IMR-90 (cell line): ENCODE measurements around the gene PCDHA8. TPM values are rescaled to one million over a fixed set of nuclear protein-coding genes. Genes with fewer than 3 reads are reported as not detected.

Experiments
- ATAC-seq: fragments of 200-7000 bp; cut with Tn5 transposase; 2 replicates; pipeline ENCODE4 v1.9.1; 2020; ENCODE audit warnings: low read depth, mild to moderate bottlenecking, moderate library complexity
- BruUV-seq: library from RNA; stranded (reverse); fragments of 400-500 nt; replicated peaks from 2 replicates; lab custom pipeline; 2021; lab: Mats Ljungman, UMichigan
- CTCF ChIA-PET: fragments of 300-600 bp; formaldehyde crosslinking; extraction: SDS; loops from one replicate; lab custom pipeline; 2021; ENCODE audit warnings: antibody characterized with exemption; lab: Yijun Ruan, JAX
- POLR2A ChIA-PET: fragments of 300-600 bp; sonication (Branson Sonifier 250); formaldehyde crosslinking; loops from one replicate; lab custom pipeline; 2022; ENCODE audit warnings: antibody characterized with exemption; ENCODE audit not compliant: unreplicated experiment; lab: Charles Lee
- DNase-seq: peaks from one replicate; pipeline ENCODE4 v3.0.0; 2013
- H2AFZ ChIP-seq: replicated peaks from 2 replicates; pipeline ENCODE3; 2013; ENCODE audit warnings: low read length, mild to moderate bottlenecking; ENCODE audit not compliant: poor library complexity
- H2AK5ac ChIP-seq: 2 replicates; pipeline ENCODE4 v1.6.1; 2013; ENCODE audit warnings: low read depth, low read length, inconsistent platforms
- H2AK9ac ChIP-seq: replicated peaks from 2 replicates; pipeline ENCODE3; 2013; ENCODE audit warnings: mild to moderate bottlenecking, low read depth, low read length, moderate library complexity; ENCODE audit not compliant: poor library complexity
- H2BK120ac ChIP-seq: 2 replicates; pipeline ENCODE4 v1.6.1; 2013; ENCODE audit warnings: low read depth, low read length, inconsistent platforms
- H2BK15ac ChIP-seq: 3 replicates; pipeline ENCODE4 v1.6.1; 2013; ENCODE audit warnings: low read depth, low read length, inconsistent platforms
- H2BK20ac ChIP-seq: 2 replicates; pipeline ENCODE4 v1.6.1; 2013; ENCODE audit warnings: low read depth, mild to moderate bottlenecking, inconsistent platforms, low read length, moderate library complexity
- H2BK5ac ChIP-seq: 2 replicates; pipeline ENCODE4 v1.6.1; 2013; ENCODE audit warnings: mild to moderate bottlenecking, low read depth, low read length, inconsistent platforms; ENCODE audit not compliant: poor library complexity, severe bottlenecking
- H3K14ac ChIP-seq: replicated peaks from 2 replicates; pipeline ENCODE4 v1.6.1; 2013; ENCODE audit warnings: low read depth, low read length, inconsistent platforms
- H3K18ac ChIP-seq: 2 replicates; pipeline ENCODE4 v1.6.1; 2013; ENCODE audit warnings: low read depth, low read length, control low read depth
- H3K23ac ChIP-seq: 2 replicates; pipeline ENCODE4 v1.6.1; 2013; ENCODE audit warnings: low read depth, low read length, inconsistent platforms
- H3K27ac ChIP-seq: 2 replicates; pipeline ENCODE4 v1.5.1; 2013; ENCODE audit warnings: mild to moderate bottlenecking, control low read depth, low read length; ENCODE audit not compliant: insufficient read depth
- H3K27me3 ChIP-seq: 2 replicates; pipeline ENCODE4 v1.6.1; 2013; ENCODE audit warnings: low read length; ENCODE audit not compliant: control insufficient read depth, insufficient read depth
- H3K36me3 ChIP-seq: 2 replicates; pipeline ENCODE4 v1.6.1; 2013; ENCODE audit warnings: low read length, mixed read lengths; ENCODE audit not compliant: control insufficient read depth, insufficient read depth
- H3K4ac ChIP-seq: 2 replicates; pipeline ENCODE4 v1.6.1; 2013; ENCODE audit warnings: low read depth, low read length, inconsistent platforms
- H3K4me1 ChIP-seq: 2 replicates; pipeline ENCODE4 v1.6.1; 2013; ENCODE audit warnings: low read length, mixed read lengths; ENCODE audit not compliant: control insufficient read depth, insufficient read depth
- H3K4me2 ChIP-seq: 2 replicates; pipeline ENCODE4 v1.6.1; 2013; ENCODE audit warnings: low read depth, mild to moderate bottlenecking, control low read depth, low read length, moderate library complexity
- H3K4me3 ChIP-seq: 2 replicates; pipeline ENCODE4 v1.5.1; 2013; ENCODE audit warnings: low read depth, mild to moderate bottlenecking, control low read depth, low read length, moderate library complexity; ENCODE audit not compliant: insufficient read depth
- H3K56ac ChIP-seq: 2 replicates; pipeline ENCODE4 v1.6.1; 2013; ENCODE audit warnings: low read length, inconsistent platforms; ENCODE audit not compliant: insufficient read depth; ENCODE audit errors: extremely low read depth
- H3K79me1 ChIP-seq, 2 experiments: 2 replicates each; pipeline ENCODE4 v1.6.1; 2013; ENCODE audit warnings: low read length in 2 of 2, inconsistent platforms in 1 of 2, low read depth in 1 of 2
- H3K9ac ChIP-seq: 2 replicates; pipeline ENCODE4 v1.6.1; 2013; ENCODE audit warnings: low read depth, low read length, control low read depth
- H3K9me1 ChIP-seq: 2 replicates; pipeline ENCODE4 v1.6.1; 2013; ENCODE audit warnings: low read length, inconsistent platforms; ENCODE audit not compliant: insufficient read depth
- H3K9me3 ChIP-seq: 2 replicates; pipeline ENCODE4 v1.6.1; 2013; ENCODE audit warnings: low read length; ENCODE audit not compliant: control insufficient read depth, insufficient read depth
- H4K20me1 ChIP-seq: 2 replicates; pipeline ENCODE4 v1.6.1; 2013; ENCODE audit warnings: low read length, inconsistent platforms; ENCODE audit not compliant: insufficient read depth
- H4K5ac ChIP-seq: 2 replicates; pipeline ENCODE4 v1.6.1; 2013; ENCODE audit warnings: mild to moderate bottlenecking, low read depth, low read length, control low read depth
- H4K8ac ChIP-seq, 2 experiments: 2 replicates each; pipeline ENCODE4 v1.6.1; 2013; ENCODE audit warnings: low read depth in 2 of 2, low read length in 2 of 2, control low read depth in 1 of 2, inconsistent platforms in 1 of 2
- H4K91ac ChIP-seq: 2 replicates; pipeline ENCODE4 v1.6.1; 2013; ENCODE audit warnings: low read depth, low read length, inconsistent platforms; ENCODE audit not compliant: insufficient read depth
- BHLHE40 ChIP-seq: fragments of 150-350 bp; IDR thresholded peaks from 2 replicates; pipeline ENCODE4 v1.6.1; 2016; ENCODE audit warnings: mild to moderate bottlenecking, low read depth, low read length
- CEBPB ChIP-seq: IDR thresholded peaks from 2 replicates; pipeline ENCODE4 v1.6.1; 2012; ENCODE audit warnings: low read depth, low read length, improper control_type of control experiment
- CHD1 ChIP-seq: IDR thresholded peaks from 2 replicates; pipeline ENCODE4 v1.6.1; 2012; ENCODE audit warnings: low read depth, low read length, improper control_type of control experiment
- FOS ChIP-seq: fragments of 150-350 bp; IDR thresholded peaks from 2 replicates; pipeline ENCODE4 v1.6.1; 2016; ENCODE audit warnings: low read depth, low read length
- MAFK ChIP-seq: IDR thresholded peaks from 2 replicates; pipeline ENCODE4 v1.6.1; 2012; ENCODE audit warnings: low read depth, low read length, improper control_type of control experiment
- MXI1 ChIP-seq: IDR thresholded peaks from 2 replicates; pipeline ENCODE4 v1.6.1; 2012; ENCODE audit warnings: low read depth, mild to moderate bottlenecking, low read length, moderate library complexity, borderline replicate concordance
- NFE2L2 ChIP-seq: fragments of 150-350 bp; IDR thresholded peaks from 2 replicates; pipeline ENCODE4 v1.6.1; 2016; ENCODE audit warnings: low read depth, mild to moderate bottlenecking, low read length
- POLR2A ChIP-seq: IDR thresholded peaks from 2 replicates; pipeline ENCODE4 v1.6.1; 2012; ENCODE audit warnings: mild to moderate bottlenecking, low read depth, low read length
- RAD21 ChIP-seq: IDR thresholded peaks from 2 replicates; pipeline ENCODE4 v1.6.1; 2012; ENCODE audit warnings: low read length, improper control_type of control experiment
- RFX5 ChIP-seq: IDR thresholded peaks from 2 replicates; pipeline ENCODE4 v1.8.0; 2012; ENCODE audit warnings: low read depth, mild to moderate bottlenecking, low read length, moderate library complexity
- SMC3 ChIP-seq: fragments of 150-350 bp; IDR thresholded peaks from 2 replicates; pipeline ENCODE4 v1.6.1; 2016; ENCODE audit warnings: low read depth, mild to moderate bottlenecking, antibody characterized with exemption, low read length, moderate library complexity
- USF2 ChIP-seq: fragments of 150-350 bp; IDR thresholded peaks from 2 replicates; pipeline ENCODE4 v1.6.1; 2017; ENCODE audit warnings: mild to moderate bottlenecking, antibody characterized with exemption, low read length, low read depth
- WGBS, 2 experiments: methylation state at CpG; one replicate each; pipeline versions ENCODE4 v1.1.5 to v1.1.7; 2013; ENCODE audit warnings: missing lambda C conversion rate in 2 of 2; ENCODE audit not compliant: insufficient read length in 1 of 2; ENCODE audit errors: extremely low coverage in 2 of 2; 5-methylcytosine and 5-hydroxymethylcytosine counted together
- dilution Hi-C: fragments of 300-500 bp; cut with HindIII; formaldehyde crosslinking; loops from one replicate; pipeline ENCODE4 v1.14.3; 2018; ENCODE audit warnings: low sequenced_read_pairs; ENCODE audit not compliant: unreplicated experiment
- in situ Hi-C: fragments of 300-500 bp; cut with MboI; formaldehyde crosslinking; loops from 3 replicates; pipeline ENCODE4 v1.14.3; 2019; ENCODE audit warnings: low sequenced_read_pairs, inconsistent platforms, mixed read lengths
- intact Hi-C: fragments of 100-400 bp; cut with micrococcal nuclease; formaldehyde crosslinking; loops from 2 replicates; pipeline ENCODE4 v1.10.0; 2022
- polyA plus RNA-seq, 3 experiments: library from polyadenylated mRNA; depleted of rRNA; stranded (reverse); fragments of >200 nt; gene quantifications; 2 replicates each; pipeline ENCODE4 v1.2.3, GENCODE V29; 2012; ENCODE audit warnings: low replicate concordance in 1 of 3
- total RNA-seq: library from RNA; depleted of rRNA; stranded (reverse); fragments of >200 nt; gene quantifications from 2 replicates; pipeline ENCODE4 v1.2.3, GENCODE V29; 2012
- TF ChIP-seq, protein P1 (sequence below): conservative IDR thresholded peaks from 2 replicates; pipeline ENCODE4 v1.5.1; 2012; ENCODE audit warnings: mild to moderate bottlenecking, low read depth, low read length, improper control_type of control experiment
- TF ChIP-seq, protein P2 (sequence below): fragments of 150-350 bp; IDR thresholded peaks from 2 replicates; pipeline ENCODE4 v1.6.1; 2016; ENCODE audit warnings: low read depth, mild to moderate bottlenecking, low read length, moderate library complexity, borderline replicate concordance

Gene PCDHA8
- total and polyA plus RNA-seq, 2 of the 4 experiments (the other 2 are of a cell fraction) = under 0.01 to 0.02 TPM

GRCh38 chr5:140857177-140857986 lies 16.4 kb downstream of the PCDHA8 start:
- intact Hi-C loops (no loop called here), dilution Hi-C loops (no loop called here), in situ Hi-C loops (no loop called here)
- Histone ChIP-seq H3K18ac (no peak overlapping the region), H3K4me2 (no peak overlapping the region), H3K9me1 (no peaks in the 10 kb centered on the region), H3K79me1 (no peaks in the 10 kb centered on the region), H3K4ac (no peak overlapping the region), H3K9ac (no peak overlapping the region), H4K20me1 (no peaks in the 10 kb centered on the region), H2BK120ac (no peak overlapping the region), H3K14ac (no peak overlapping the region), H2BK20ac (no peak overlapping the region), H3K27ac (no peak overlapping the region), H2BK5ac (no peak overlapping the region), H2AFZ (no peak overlapping the region), H3K27me3 (no peaks in the 10 kb centered on the region), H2BK15ac (no peak overlapping the region), H4K5ac (no peak overlapping the region), H3K56ac (no peak overlapping the region), H2AK9ac (no peak overlapping the region), H3K23ac (no peak overlapping the region), H3K4me3 (no peak overlapping the region), H4K8ac (no peak overlapping the region), H3K36me3 (no peaks in the 10 kb centered on the region), H2AK5ac (no peak overlapping the region), H3K9me3 (peaks cover 29% of the 10 kb centered on the region), H3K4me1 (no peaks in the 10 kb centered on the region), H4K91ac (no peak overlapping the region)
- ChIA-PET CTCF (no interaction called here), POLR2A (no interaction called here)
- ATAC-seq = no peak
- no peak for TF ChIP-seq RFX5
- no peak for TF ChIP-seq RAD21
- TF ChIP-seq, protein P1, sequence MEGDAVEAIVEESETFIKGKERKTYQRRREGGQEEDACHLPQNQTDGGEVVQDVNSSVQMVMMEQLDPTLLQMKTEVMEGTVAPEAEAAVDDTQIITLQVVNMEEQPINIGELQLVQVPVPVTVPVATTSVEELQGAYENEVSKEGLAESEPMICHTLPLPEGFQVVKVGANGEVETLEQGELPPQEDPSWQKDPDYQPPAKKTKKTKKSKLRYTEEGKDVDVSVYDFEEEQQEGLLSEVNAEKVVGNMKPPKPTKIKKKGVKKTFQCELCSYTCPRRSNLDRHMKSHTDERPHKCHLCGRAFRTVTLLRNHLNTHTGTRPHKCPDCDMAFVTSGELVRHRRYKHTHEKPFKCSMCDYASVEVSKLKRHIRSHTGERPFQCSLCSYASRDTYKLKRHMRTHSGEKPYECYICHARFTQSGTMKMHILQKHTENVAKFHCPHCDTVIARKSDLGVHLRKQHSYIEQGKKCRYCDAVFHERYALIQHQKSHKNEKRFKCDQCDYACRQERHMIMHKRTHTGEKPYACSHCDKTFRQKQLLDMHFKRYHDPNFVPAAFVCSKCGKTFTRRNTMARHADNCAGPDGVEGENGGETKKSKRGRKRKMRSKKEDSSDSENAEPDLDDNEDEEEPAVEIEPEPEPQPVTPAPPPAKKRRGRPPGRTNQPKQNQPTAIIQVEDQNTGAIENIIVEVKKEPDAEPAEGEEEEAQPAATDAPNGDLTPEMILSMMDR = no peak
- no peak for TF ChIP-seq FOS
- TF ChIP-seq MXI1 = no peak
- TF ChIP-seq, protein P2, sequence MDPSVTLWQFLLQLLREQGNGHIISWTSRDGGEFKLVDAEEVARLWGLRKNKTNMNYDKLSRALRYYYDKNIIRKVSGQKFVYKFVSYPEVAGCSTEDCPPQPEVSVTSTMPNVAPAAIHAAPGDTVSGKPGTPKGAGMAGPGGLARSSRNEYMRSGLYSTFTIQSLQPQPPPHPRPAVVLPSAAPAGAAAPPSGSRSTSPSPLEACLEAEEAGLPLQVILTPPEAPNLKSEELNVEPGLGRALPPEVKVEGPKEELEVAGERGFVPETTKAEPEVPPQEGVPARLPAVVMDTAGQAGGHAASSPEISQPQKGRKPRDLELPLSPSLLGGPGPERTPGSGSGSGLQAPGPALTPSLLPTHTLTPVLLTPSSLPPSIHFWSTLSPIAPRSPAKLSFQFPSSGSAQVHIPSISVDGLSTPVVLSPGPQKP = no peak
- no peak for TF ChIP-seq BHLHE40
- TF ChIP-seq NFE2L2 = no peak
- no peak for TF ChIP-seq SMC3
- TF ChIP-seq USF2 = no peak
- TF ChIP-seq CHD1 = no peak
- TF ChIP-seq CEBPB = no peak
- no peak for TF ChIP-seq MAFK
- no peak for TF ChIP-seq POLR2A
- DNase-seq = no peak
- no TSS peak for BruUV-seq
- 58% methylated on average over 38 of the region's 94 CpGs; no CpG with 5 or more reads in 1 of the 2 experiments for WGBS, 2 experiments
